ENCODE results near the gene OLFM2. TPM values are rescaled to one million over a fixed set of nuclear protein-coding genes. Genes with fewer than 3 reads are reported as not detected.

The OLFM2 gene
- total and polyA plus RNA-seq, 2 of the 4 experiments (the other 2 are of a cell fraction), result 2.7 to 5.1 TPM

GRCh38 chr19:9811139-9811538 is 125.2 kb downstream of the OLFM2 start:
- CTCF ChIA-PET, result no interaction called here
- H3K27ac ChIP-seq (ENCODE audit: insufficient read depth, low read length), result no peak overlapping the region
- H2BK20ac ChIP-seq (ENCODE audit: low read depth, low read length), result no peak overlapping the region
- no peak overlapping the region for H2AK5ac ChIP-seq (ENCODE audit: low read depth, low read length)
- ATAC-seq (ENCODE audit: low read depth) (no peak), DNase-seq (no peak)
- no peak overlapping the region for H2BK120ac ChIP-seq (ENCODE audit: low read depth, low read length)
- no peaks in the 10 kb centered on the region for H3K9me3 ChIP-seq (ENCODE audit: control insufficient read depth, insufficient read depth, low read length)
- H3K9me1 ChIP-seq (ENCODE audit: insufficient read depth, low read length), result no peaks in the 10 kb centered on the region
- intact Hi-C loops (cut with micrococcal nuclease), result no loop called here
- no peak overlapping the region for H3K23ac ChIP-seq (ENCODE audit: low read depth, low read length)
- H4K91ac ChIP-seq (ENCODE audit: insufficient read depth, low read depth, low read length), result no peak overlapping the region
- no peak overlapping the region for H3K9ac ChIP-seq (ENCODE audit: low read depth, low read length)
- H3K79me1 ChIP-seq (ENCODE audit: low read depth in 1 of 2, low read length in 2 of 2), result peaks cover 3 to 5% of the 10 kb centered on the region in 2 experiments; a peak in 3 of 4 replicates
- H2AFZ ChIP-seq (replicated peaks; ENCODE audit: low read length, poor library complexity), result no peak overlapping the region
- H3K4me2 ChIP-seq (ENCODE audit: low read depth, low read length), result no peak overlapping the region
- H2BK15ac ChIP-seq (ENCODE audit: low read depth, low read length), result no peak overlapping the region
- no peaks in the 10 kb centered on the region for H3K27me3 ChIP-seq (ENCODE audit: control insufficient read depth, insufficient read depth, low read length)
- no peak overlapping the region for H4K5ac ChIP-seq (ENCODE audit: low read depth, low read length)
- no peak overlapping the region for H4K8ac ChIP-seq (ENCODE audit: low read depth in 2 of 2, low read length in 2 of 2)
- H2AK9ac ChIP-seq (replicated peaks; ENCODE audit: low read depth, low read length, poor library complexity), result no peak overlapping the region
- peaks cover 46% of the 10 kb centered on the region for H3K36me3 ChIP-seq (ENCODE audit: control insufficient read depth, insufficient read depth, low read length)
- no peak overlapping the region for H3K18ac ChIP-seq (ENCODE audit: low read depth, low read length)
- no TSS peak for BruUV-seq (replicated peaks)
- in situ Hi-C loops (cut with MboI; ENCODE audit: low sequenced_read_pairs), result no loop called here
- dilution Hi-C loops (cut with HindIII; ENCODE audit: low sequenced_read_pairs, unreplicated experiment), result no loop called here
- POLR2A ChIA-PET (ENCODE audit: unreplicated experiment), result interaction anchor here (0.6 kb wide), 1 partner anchor 13 kb away, joined by 4 read pairs; no protein-coding TSS in a partner anchor
- no peaks in the 10 kb centered on the region for H3K4me1 ChIP-seq (ENCODE audit: control insufficient read depth, insufficient read depth, low read length)
- TF ChIP-seq, protein P1, sequence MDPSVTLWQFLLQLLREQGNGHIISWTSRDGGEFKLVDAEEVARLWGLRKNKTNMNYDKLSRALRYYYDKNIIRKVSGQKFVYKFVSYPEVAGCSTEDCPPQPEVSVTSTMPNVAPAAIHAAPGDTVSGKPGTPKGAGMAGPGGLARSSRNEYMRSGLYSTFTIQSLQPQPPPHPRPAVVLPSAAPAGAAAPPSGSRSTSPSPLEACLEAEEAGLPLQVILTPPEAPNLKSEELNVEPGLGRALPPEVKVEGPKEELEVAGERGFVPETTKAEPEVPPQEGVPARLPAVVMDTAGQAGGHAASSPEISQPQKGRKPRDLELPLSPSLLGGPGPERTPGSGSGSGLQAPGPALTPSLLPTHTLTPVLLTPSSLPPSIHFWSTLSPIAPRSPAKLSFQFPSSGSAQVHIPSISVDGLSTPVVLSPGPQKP (IDR thresholded peaks at IDR 0.05; ENCODE audit: borderline replicate concordance, low read depth, low read length), result no peak
- TF ChIP-seq MXI1 (IDR thresholded peaks at IDR 0.05; ENCODE audit: borderline replicate concordance, low read depth, low read length) (no peak), SMC3 (IDR thresholded peaks at IDR 0.05; ENCODE audit: low read depth, low read length) (no peak), RFX5 (IDR thresholded peaks at IDR 0.05; ENCODE audit: low read depth, low read length) (no peak), CHD1 (IDR thresholded peaks at IDR 0.05; ENCODE audit: low read depth, low read length) (no peak), MAZ (IDR thresholded peaks at IDR 0.05; ENCODE audit: borderline replicate concordance, low read depth, low read length) (no peak), MAFK (IDR thresholded peaks at IDR 0.05; ENCODE audit: low read depth, low read length) (no peak), NFE2L2 (IDR thresholded peaks at IDR 0.05; ENCODE audit: low read depth, low read length) (no peak), POLR2A (IDR thresholded peaks at IDR 0.05; ENCODE audit: low read depth, low read length) (no peak), CEBPB (IDR thresholded peaks at IDR 0.05; ENCODE audit: low read depth, low read length) (no peak), RCOR1 (IDR thresholded peaks at IDR 0.05; ENCODE audit: insufficient replicate concordance, low read length) (no peak), RAD21 (IDR thresholded peaks at IDR 0.05; ENCODE audit: low read length) (no peak), BHLHE40 (IDR thresholded peaks at IDR 0.05; ENCODE audit: low read depth, low read length) (no peak), CTCF (conservative IDR thresholded peaks at IDR 0.05; ENCODE audit: low read depth, low read length) (no peak), FOS (IDR thresholded peaks at IDR 0.05; ENCODE audit: low read depth, low read length) (no peak), USF2 (IDR thresholded peaks at IDR 0.05; ENCODE audit: low read depth, low read length) (no peak)
- no peak overlapping the region for H3K14ac ChIP-seq (replicated peaks; ENCODE audit: low read depth, low read length)
- no peak overlapping the region for H3K4me3 ChIP-seq (ENCODE audit: insufficient read depth, low read depth, low read length)
- no peak overlapping the region for H2BK5ac ChIP-seq (ENCODE audit: low read depth, low read length, poor library complexity, severe bottlenecking)
- H3K4ac ChIP-seq (ENCODE audit: low read depth, low read length), result no peak overlapping the region
- 95% methylated on average over 21 of the region's 21 CpGs; no CpG with 5 or more reads in 1 of the 2 experiments for WGBS, 2 experiments (ENCODE audit: extremely low coverage in 2 of 2, insufficient read length in 1 of 2)
- no peak overlapping the region for H3K56ac ChIP-seq (ENCODE audit: extremely low read depth, insufficient read depth, low read length)
- no peaks in the 10 kb centered on the region; the same call in 1 of the 2 replicates for H4K20me1 ChIP-seq (ENCODE audit: insufficient read depth, low read length)
